CD4-positive, alpha-beta T cell treated with Interleukin-17A for 1 hour (primary cell): Measurements from ENCODE around the gene AGMO.

Experiments used
- DNase-seq: peaks from one replicate; pipeline ENCODE4 v3.0.0-alpha.2; 2020

The AGMO gene

GRCh38 chr7:15494711-15495110, 67.1 kb downstream of the AGMO start:
- DNase-seq = no peak

- no peak for DNase-seq
Observed at GRCh38 chr7:15491361-15491760, 70.5 kb downstream of the AGMO start.

DNA sequence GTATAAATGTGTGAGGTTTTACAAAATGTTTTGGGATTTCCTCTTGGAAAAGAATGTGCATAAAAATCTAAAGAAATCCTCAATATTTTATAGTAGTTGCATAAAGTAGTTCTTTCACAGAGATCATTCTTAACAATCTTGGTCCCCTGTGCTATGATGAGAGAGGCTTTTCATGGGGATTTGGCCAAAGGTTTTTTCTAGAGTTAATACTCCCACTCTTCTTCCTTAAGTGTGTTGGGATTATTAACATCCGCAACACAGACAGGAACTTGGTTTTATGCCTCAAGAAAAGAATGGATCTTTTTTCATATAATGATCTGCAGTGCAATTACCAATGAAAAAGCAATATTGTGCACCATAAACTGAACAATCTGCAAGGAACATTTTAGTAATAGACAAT, 71.5 kb downstream of the AGMO start:
- no peak for DNase-seq

GRCh38 chr7:15489861-15490260, 72.0 kb downstream of the AGMO start:
- DNase-seq = no peak

DNA sequence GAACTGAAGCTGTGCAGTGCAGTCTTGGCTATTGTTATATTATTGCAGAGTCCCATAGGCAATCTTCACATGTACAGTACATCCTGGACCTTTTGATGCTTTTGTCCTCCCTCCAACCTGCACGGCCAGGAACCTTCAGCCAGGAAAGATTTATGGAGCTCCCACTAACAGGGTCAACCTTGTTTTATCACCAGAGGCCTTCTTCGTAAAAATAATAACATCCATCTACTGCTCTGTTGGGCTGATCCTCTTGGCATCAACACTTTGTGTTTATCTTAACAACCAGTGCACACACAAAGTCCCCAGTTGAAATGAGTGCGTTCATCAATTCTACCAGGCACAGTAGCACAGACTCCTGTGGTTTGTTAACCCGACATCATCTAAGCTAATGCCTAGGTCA, 72.4 kb downstream of the AGMO start:
- no peak for DNase-seq

- DNase-seq = no peak
Observed at GRCh38 chr7:15488401-15488800, 73.4 kb downstream of the AGMO start.

GRCh38 chr7:15487896-15488295, 73.9 kb downstream of the AGMO start:
- DNase-seq = no peak

GRCh38 chr7:15485998-15486397, 75.8 kb downstream of the AGMO start:
- no peak for DNase-seq

GRCh38 chr7:15485431-15485830, 76.4 kb downstream of the AGMO start:
- DNase-seq = no peak

GRCh38 chr7:15481132-15481531, 80.7 kb downstream of the AGMO start:
- DNase-seq = no peak

DNA sequence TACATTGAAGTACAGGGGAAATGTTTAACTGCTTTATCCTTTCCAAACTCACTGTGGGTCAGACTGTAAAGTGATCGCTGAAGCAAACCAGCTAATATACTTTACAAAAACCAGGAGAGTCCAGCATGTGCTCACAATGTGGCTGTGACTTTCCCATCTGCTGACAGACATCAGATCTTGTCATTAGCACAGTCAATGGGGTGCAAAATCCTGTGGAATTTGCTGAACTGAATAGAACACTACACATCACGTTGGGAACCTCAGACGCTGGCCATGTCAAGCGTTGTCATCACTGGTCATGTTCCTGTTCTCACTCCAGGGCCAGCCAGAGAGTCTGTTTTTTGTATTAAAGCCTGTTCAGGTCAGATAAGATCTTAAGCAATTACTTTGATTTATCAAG, 83.4 kb downstream of the AGMO start:
- DNase-seq = no peak

- DNase-seq = no peak
Observed at GRCh38 chr7:15476531-15476918, 85.3 kb downstream of the AGMO start.

- no peak for DNase-seq
Observed at GRCh38 chr7:15475808-15476530, 85.8 kb downstream of the AGMO start.

- DNase-seq = no peak
Observed at GRCh38 chr7:15471669-15471950, 90.2 kb downstream of the AGMO start.

DNA sequence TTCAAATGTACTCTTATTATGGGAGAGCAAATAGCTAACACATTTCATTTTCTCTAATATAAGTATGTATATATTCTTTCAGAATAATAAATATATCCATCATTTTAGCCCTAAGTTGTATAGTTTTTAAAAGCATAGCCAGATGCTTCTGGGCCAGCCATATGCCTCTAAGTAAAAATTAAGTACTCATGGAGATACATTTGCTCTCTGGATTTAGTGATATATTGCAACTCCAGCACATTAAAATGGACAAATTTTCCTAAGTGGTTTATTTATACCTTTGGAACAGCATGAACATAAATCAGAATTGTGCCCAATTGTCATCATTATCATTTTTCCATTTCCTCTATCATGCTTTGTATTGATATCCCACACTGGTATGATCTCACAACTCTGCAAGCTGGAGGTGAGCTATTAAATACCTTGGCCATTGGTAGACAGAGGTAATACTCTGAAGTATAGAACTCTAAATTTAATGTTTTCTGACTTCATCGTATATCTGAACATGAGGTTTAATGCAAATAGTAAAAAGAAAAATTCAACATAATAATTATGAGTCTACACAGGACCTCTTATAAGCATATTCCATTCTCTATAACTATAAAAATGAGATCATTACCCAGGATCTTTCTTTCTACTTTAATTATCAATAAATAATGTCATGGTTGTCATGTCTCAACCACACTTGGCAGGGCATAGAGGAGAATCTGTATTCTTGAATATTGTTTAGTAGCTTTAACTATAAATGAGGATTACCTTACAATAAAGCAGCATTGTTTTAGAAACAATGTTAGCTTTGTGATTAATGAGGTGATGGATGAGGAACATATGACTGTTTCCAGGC, 90.8 kb downstream of the AGMO start:
- DNase-seq = no peak

GRCh38 chr7:15464667-15465121, 97.1 kb downstream of the AGMO start:
- no peak for DNase-seq

DNA sequence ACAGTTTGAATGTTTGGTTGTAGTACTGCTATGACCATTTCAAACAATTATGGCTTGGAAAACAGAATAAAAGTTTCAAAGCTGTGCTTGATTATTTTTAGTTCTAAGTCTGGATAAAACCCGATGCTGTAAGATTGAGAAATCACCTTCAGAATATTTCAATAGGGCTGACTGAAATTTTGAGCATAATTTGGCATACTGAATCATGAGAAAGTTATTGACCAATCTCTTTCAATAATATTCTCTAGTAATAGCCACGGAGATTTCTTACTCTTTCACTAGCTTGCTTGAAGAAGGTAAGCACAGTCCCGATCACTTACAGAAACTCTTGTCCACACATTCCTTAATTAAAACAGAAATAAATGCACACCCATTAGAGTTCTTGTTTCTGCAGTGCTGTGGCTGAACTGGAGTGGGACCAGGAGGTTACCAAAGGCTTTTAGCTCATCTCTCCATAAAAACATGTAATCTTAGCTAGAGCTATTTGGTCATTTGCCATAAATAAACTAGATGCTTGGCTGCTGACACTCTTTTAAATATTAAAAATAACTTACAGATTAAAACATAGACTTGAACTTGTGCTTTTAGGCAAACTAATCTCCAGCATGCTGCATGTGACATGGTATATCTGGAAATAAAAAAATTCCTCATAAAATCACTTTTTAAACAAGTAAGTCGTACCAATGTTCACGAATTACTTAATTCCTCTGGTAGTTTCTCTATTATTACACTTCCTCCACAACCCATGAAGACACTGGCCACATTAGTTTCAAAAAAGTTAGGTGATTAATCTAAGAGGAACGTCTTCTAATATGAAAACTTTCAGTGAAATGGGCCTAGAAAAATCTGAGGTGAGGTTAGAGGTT, 97.8 kb downstream of the AGMO start:
- DNase-seq = no peak

- DNase-seq = no peak
Observed at GRCh38 chr7:15462721-15463389, 99.0 kb downstream of the AGMO start.

- DNase-seq = no peak
Observed at GRCh38 chr7:15461576-15461975, 100.2 kb downstream of the AGMO start.

DNA sequence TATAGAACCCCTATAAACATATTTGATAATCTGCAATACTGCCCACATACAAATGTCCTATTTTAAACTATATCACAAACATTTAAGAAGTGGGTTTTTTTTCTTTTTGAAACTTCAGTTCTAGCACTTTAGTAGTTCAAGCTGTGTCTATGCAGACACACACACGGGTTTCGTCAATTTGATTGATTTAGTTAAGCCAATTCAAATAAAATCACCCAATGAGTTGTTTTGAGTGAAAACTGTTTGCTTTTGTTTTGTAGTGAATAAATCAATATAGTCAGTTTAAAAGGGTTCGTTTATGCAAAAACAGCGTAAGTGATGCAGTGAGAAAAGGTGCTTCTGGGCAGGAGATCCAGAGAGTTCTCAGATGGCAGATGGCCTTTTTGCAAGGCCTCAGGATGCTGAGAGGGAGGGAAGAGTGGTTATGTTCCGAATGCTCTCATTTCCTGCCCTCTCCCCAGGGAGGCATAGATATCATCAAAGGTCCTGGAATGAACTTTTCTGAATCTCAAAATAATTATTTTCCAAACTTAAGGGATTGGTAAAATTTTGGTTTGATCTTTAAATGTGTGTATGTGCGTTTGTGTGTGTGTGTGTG, 102.7 kb downstream of the AGMO start:
- DNase-seq = no peak

DNA sequence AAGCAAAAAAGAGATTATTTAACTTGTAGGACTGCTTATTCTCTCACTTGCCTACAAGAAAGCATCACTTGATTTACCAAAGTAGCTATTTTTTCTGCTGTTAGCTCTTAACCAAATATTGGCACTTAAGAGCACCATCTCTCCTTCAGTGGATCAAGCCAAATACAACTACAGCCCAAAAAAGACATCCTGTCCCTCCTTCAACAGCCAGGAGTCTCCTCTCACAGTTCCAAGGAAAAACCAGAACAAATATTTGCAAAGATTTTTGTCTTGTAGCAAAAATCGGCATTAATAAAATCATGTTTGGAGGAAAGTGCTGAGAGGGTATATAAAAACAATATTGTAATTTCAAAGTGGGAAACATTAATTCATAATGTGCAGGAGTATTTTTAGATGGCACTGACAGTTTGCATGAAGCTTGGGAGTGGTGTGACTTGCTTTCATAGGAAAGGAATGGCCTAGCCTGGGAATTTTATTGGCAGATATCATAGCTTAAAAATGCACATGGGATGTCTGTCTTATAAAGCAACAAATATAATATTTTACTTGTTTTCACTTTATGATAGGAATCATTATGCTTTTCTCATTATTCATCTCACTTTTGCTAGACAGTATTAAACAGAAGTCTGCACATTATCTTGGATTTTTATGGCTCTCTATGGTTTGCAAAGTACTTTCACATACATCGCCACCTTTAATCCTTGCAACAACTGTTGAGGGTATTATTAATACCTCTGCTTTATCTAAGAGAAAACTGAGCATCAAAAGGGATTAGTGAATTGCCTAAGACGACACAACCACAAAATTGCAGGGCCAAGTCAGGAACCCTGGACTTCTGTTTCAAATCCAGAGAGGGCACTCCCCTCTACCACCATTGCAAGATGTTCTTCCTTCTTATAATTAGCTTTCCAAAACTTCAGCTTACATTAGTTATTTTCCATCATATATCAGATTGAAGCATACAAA, 103.5 kb downstream of the AGMO start:
- DNase-seq = no peak
